Metanephros (tissue), 2 donors: ENCODE data around the gene OR2G2. TPM values are rescaled to one million over a fixed set of nuclear protein-coding genes. Genes with fewer than 3 reads are reported as not detected.

ENCODE experiments used
- small RNA-seq: library from RNA; depleted of rRNA; stranded (forward); fragments of <200 nt; gene quantifications from one replicate; pipeline ENCODE3, GENCODE V24; 2014; ENCODE audit warnings: low replicate concordance
- total RNA-seq: library from RNA; depleted of rRNA; stranded (reverse); fragments of >200 nt; gene quantifications from one replicate; pipeline ENCODE4 v1.2.3, GENCODE V29; 2014

Gene OR2G2, protein sequence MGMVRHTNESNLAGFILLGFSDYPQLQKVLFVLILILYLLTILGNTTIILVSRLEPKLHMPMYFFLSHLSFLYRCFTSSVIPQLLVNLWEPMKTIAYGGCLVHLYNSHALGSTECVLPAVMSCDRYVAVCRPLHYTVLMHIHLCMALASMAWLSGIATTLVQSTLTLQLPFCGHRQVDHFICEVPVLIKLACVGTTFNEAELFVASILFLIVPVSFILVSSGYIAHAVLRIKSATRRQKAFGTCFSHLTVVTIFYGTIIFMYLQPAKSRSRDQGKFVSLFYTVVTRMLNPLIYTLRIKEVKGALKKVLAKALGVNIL
- total RNA-seq: not detected

DNA sequence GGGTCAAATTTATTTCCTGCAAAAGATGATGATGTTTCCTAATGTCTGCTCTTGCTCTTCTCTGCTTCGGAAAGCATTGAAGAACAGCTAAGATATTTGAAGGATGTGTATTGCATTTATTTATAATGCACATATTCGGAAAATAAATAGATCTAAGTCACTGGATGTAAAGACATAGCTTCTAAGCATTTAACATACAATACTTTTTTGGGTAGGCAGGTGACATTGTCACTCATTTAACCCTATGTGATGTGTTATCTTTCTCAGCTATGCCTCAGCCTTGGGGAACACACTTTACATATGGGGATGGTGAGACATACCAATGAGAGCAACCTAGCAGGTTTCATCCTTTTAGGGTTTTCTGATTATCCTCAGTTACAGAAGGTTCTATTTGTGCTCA lies at the start of gene OR2G2:
Gene OR2G2 (plus strand): TSS at position 301 of the 400 bp plus-strand sequence. CDS start 0 bp downstream, at position 301.

DNA sequence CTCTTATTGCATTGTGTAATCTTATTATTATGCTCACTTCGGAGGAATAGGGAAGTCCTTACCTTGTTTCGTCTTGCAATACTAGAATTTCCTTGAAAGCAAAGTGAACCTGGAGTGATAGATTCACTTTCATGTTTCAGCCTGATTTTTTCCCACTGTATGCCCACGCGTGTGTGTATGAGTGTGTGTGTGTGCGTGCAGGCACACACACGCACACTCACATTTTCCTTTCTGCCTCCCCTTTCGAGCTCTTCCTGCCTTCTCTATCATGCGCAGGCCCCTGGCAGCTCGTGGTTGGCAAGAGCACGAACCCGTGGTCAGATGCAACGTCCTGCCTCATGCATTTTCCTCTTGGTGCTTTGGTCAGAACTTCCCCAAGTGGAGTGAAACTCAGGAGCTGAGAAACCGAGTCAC lies 39.4 kb upstream of the OR2G2 start, which contains the start of gene GCSAML:
Gene GCSAML (plus strand): TSS at position 366 of the 414 bp plus-strand sequence. CDS start 58 bp downstream, outside the sequence.

DNA sequence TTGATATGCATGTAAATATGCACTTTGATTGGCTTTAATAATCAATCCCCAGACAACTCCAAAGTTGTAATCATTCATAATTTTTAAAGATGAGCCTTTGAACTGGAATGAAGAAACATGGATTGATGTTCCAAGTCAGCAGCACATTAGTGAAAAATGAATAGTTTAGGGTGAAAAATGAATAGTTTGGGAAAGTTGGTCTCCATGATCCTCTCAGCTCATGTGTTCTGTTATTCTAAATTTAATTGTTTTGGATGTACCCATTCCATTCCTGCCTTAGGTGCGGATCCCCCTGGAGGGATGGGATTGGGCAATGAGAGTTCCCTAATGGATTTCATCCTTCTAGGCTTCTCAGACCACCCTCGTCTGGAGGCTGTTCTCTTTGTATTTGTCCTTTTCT lies 17.1 kb downstream of the OR2G2 start, which contains the start of gene OR2G3:
Gene OR2G3 (plus strand): TSS at position 301 of the 400 bp plus-strand sequence. CDS start 0 bp downstream, at position 301.

Small RNA genes lying within 50 kb of the gene (small RNA-seq; reads per million reads assigned to genes)
- gene RF00026: not detected

Other genes starting within 250 kb of the OR2G2 start
- 4.0 TPM for gene NLRP3, start 172.2 kb upstream of the OR2G2 start, total RNA-seq
- gene OR2B11, start 130.3 kb upstream of the OR2G2 start, total RNA-seq: not detected
- not detected for gene OR2C3, start 51.9 kb upstream of the OR2G2 start, total RNA-seq
- gene GCSAML, start 39.2 kb upstream of the OR2G2 start, total RNA-seq: 0.41 TPM
- gene OR2G3, start 17.2 kb downstream of the OR2G2 start, total RNA-seq: not detected
- gene OR13G1, start 91.4 kb downstream of the OR2G2 start, total RNA-seq: not detected
- gene OR6F1, start 128.3 kb downstream of the OR2G2 start, total RNA-seq: not detected
- gene OR14K1, start 150.3 kb downstream of the OR2G2 start, total RNA-seq: not detected
- not detected for gene OR14A2, start 159.8 kb downstream of the OR2G2 start, total RNA-seq
- gene OR1C1, start 172.2 kb downstream of the OR2G2 start, total RNA-seq: not detected
- gene OR14A16, start 235.8 kb downstream of the OR2G2 start, total RNA-seq: not detected